Hepatocyte (in vitro differentiated cells): Measurements from ENCODE around the gene AFF2. TPM values are rescaled to one million over a fixed set of nuclear protein-coding genes. Genes with fewer than 3 reads are reported as not detected.

Source experiments
- DNase-seq: peaks from one replicate; pipeline ENCODE4 v3.0.0-alpha.2; 2016; ENCODE audit warnings: low spot score
- H2AFZ ChIP-seq: fragments of 200-600 bp; sonication (generic); 2 replicates; pipeline ENCODE4 v1.6.0; 2016; ENCODE audit warnings: antibody characterized with exemption, mild to moderate bottlenecking
- H3K27ac ChIP-seq: fragments of 200-600 bp; sonication (generic); 2 replicates; pipeline ENCODE4 v1.5.1; 2016; ENCODE audit warnings: mild to moderate bottlenecking
- H3K27me3 ChIP-seq: fragments of 200-600 bp; sonication (generic); 2 replicates; pipeline ENCODE4 v1.6.1; 2016
- H3K36me3 ChIP-seq: fragments of 200-600 bp; sonication (generic); replicated peaks from 2 replicates; pipeline ENCODE4 v1.5.1; 2016; ENCODE audit warnings: low read depth; ENCODE audit not compliant: insufficient read depth
- H3K4me1 ChIP-seq: fragments of 200-600 bp; sonication (generic); 2 replicates; pipeline ENCODE4 v1.5.1; 2016; ENCODE audit warnings: mild to moderate bottlenecking, moderate library complexity; ENCODE audit not compliant: insufficient read depth
- H3K4me2 ChIP-seq: fragments of 200-600 bp; sonication (generic); 2 replicates; pipeline ENCODE4 v1.6.0; 2016
- H3K4me3 ChIP-seq: fragments of 200-600 bp; sonication (generic); 2 replicates; pipeline ENCODE4 v1.5.1; 2016; ENCODE audit warnings: mild to moderate bottlenecking
- H3K79me2 ChIP-seq: fragments of 200-600 bp; sonication (generic); 2 replicates; pipeline ENCODE4 v1.6.0; 2017; ENCODE audit warnings: mild to moderate bottlenecking
- H3K9me2 ChIP-seq: fragments of 200-600 bp; sonication (generic); replicated peaks from 2 replicates; pipeline ENCODE4 v1.6.0; 2017; ENCODE audit warnings: mild to moderate bottlenecking; ENCODE audit not compliant: insufficient read depth
- H3K9me3 ChIP-seq: fragments of 200-600 bp; sonication (generic); 2 replicates; pipeline ENCODE4 v1.5.1; 2016; ENCODE audit warnings: low read depth, mild to moderate bottlenecking
- H4K20me1 ChIP-seq: fragments of 200-600 bp; sonication (generic); 2 replicates; pipeline ENCODE4 v1.6.0; 2016; ENCODE audit warnings: mild to moderate bottlenecking; ENCODE audit not compliant: insufficient read depth, poor library complexity, severe bottlenecking
- EZH2 ChIP-seq: fragments of 200-600 bp; sonication (generic); IDR thresholded peaks from 2 replicates; pipeline ENCODE4 v1.6.1; 2016; ENCODE audit warnings: antibody characterized with exemption, mild to moderate bottlenecking, borderline replicate concordance
- EZH2phosphoT487 ChIP-seq: fragments of 200-600 bp; sonication (generic); IDR thresholded peaks from one replicate; pipeline ENCODE4 v1.6.1; 2018; ENCODE audit warnings: antibody characterized with exemption, mild to moderate bottlenecking, low read depth, moderate library complexity; ENCODE audit not compliant: unreplicated experiment, severe bottlenecking
- WGBS: methylation state at CpG from one replicate; pipeline ENCODE4 v1.1.6; 2016; ENCODE audit warnings: low lambda C conversion rate; ENCODE audit errors: missing lambda C conversion rate; 5-methylcytosine and 5-hydroxymethylcytosine counted together
- polyA plus RNA-seq: library from polyadenylated mRNA; unstranded; fragments of >200 nt; fragmentation: Nextera tagmentation; extraction: Ambion mirVana; gene quantifications from 2 replicates; pipeline ENCODE4 v1.2.1, GENCODE V29; 2016
- total RNA-seq: library from RNA; depleted of rRNA; stranded (reverse); fragments of >200 nt; gene quantifications from 2 replicates; pipeline ENCODE4 v1.2.3, GENCODE V29; 2014
- TF ChIP-seq, protein P1 (sequence below): fragments of 200-600 bp; sonication (generic); IDR thresholded peaks from 2 replicates; pipeline ENCODE4 v1.5.1; 2016; ENCODE audit warnings: antibody characterized with exemption, mild to moderate bottlenecking; ENCODE audit not compliant: poor library complexity

Gene AFF2
- total and polyA plus RNA-seq, 2 experiments from 2014 or later: 2.1 to 6.5 TPM

DNA sequence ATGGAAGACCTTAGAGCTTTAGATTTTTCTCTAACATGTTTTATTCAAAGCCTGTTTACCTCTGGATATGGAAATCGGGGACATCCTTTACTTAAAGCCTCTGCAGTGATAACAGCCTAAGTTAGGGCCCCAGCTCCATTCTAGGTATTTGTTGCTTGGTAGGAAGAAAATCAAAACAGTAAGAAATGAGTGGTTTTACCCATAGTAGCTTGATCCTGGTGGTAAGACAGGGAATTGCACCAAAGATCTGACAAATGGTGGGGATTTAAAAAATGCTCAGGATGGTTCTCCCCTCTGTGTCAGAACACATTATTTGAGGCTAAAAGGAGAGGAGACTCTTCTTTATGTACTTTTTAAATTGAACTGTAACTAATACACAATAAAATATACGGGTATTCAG, 52.4 kb downstream of the AFF2 start:
- no peaks in the 10 kb centered on the region for H3K4me1 ChIP-seq
- H3K9me2 ChIP-seq: no peaks in the 10 kb centered on the region
- H3K27ac ChIP-seq: no peak overlapping the region
- no peak for DNase-seq
- H4K20me1 ChIP-seq: no peaks in the 10 kb centered on the region
- no peaks in the 10 kb centered on the region for H3K27me3 ChIP-seq
- no peaks in the 10 kb centered on the region for H3K9me3 ChIP-seq
- WGBS: 76% methylated on average over 2 of the region's 2 CpGs
- H3K4me2 ChIP-seq: no peak overlapping the region
- no peaks in the 10 kb centered on the region for H3K79me2 ChIP-seq
- H3K36me3 ChIP-seq: no peaks in the 10 kb centered on the region
- TF ChIP-seq EZH2phosphoT487 (no peak), EZH2 (no peak)
- TF ChIP-seq, protein P1, sequence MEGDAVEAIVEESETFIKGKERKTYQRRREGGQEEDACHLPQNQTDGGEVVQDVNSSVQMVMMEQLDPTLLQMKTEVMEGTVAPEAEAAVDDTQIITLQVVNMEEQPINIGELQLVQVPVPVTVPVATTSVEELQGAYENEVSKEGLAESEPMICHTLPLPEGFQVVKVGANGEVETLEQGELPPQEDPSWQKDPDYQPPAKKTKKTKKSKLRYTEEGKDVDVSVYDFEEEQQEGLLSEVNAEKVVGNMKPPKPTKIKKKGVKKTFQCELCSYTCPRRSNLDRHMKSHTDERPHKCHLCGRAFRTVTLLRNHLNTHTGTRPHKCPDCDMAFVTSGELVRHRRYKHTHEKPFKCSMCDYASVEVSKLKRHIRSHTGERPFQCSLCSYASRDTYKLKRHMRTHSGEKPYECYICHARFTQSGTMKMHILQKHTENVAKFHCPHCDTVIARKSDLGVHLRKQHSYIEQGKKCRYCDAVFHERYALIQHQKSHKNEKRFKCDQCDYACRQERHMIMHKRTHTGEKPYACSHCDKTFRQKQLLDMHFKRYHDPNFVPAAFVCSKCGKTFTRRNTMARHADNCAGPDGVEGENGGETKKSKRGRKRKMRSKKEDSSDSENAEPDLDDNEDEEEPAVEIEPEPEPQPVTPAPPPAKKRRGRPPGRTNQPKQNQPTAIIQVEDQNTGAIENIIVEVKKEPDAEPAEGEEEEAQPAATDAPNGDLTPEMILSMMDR: no peak
- no peak overlapping the region for H2AFZ ChIP-seq
- no peak overlapping the region for H3K4me3 ChIP-seq

DNA sequence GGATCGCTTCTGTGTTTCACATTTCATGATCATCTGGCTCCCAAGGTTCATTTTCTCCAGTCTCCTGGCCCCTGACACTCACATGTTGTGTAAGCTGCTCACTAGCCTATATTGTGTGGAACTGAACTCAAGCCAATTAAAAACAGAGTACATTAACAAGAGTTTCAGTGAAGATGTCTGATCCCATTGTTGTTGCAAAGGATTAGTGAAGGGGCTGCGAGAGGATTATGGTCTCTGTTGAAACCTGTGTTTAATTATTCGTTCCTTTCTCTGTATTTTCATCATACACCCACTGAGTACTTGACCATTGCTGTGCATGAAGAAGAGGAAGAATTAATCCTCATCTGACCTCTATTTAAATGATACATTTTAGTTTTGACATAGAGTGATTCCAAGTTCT, 54.7 kb downstream of the AFF2 start:
- H3K9me2 ChIP-seq: no peaks in the 10 kb centered on the region
- H3K27ac ChIP-seq: no peak overlapping the region
- TF ChIP-seq EZH2phosphoT487 (no peak), EZH2 (no peak)
- TF ChIP-seq, protein P1: no peak
- H3K36me3 ChIP-seq: no peaks in the 10 kb centered on the region
- no peak overlapping the region for H3K4me2 ChIP-seq
- H3K4me1 ChIP-seq: no peaks in the 10 kb centered on the region
- H4K20me1 ChIP-seq: no peaks in the 10 kb centered on the region
- no peak overlapping the region for H2AFZ ChIP-seq
- WGBS: 62% methylated on average over 3 of the region's 3 CpGs
- H3K79me2 ChIP-seq: no peaks in the 10 kb centered on the region
- H3K27me3 ChIP-seq: no peaks in the 10 kb centered on the region
- H3K9me3 ChIP-seq: no peaks in the 10 kb centered on the region
- DNase-seq: no peak
- no peak overlapping the region for H3K4me3 ChIP-seq

DNA sequence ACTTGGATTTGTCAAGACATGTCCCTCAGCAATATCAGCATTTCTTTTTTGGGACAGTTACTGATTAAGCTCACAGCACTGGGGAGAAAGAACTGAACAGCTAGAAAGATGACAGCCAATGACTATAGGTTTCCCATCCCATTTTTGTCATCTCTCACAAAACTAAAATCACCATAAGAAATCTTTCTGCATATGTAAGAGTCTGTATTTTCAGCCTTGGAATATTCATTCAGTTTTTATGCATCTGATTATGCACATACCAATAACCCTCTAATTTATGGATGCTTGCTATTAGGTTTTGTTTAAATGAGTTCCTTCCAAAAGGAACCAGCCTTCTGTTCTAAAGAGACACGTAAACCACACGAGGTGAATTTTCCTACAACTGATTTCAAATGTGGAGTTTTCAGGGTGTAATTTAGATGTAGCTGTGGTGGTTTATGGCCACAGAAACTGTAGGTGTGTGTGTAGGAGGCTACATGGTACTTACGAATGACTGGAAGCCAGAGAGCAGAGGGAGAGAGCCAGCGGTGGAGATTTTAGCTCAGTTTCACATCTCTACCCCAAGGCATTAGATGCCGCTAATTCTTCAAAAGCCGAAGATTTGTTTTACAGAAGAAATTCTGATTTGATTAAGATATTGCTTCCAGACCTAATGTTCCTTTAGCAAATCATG, 55.3 kb downstream of the AFF2 start:
- Histone ChIP-seq H3K36me3 (no peaks in the 10 kb centered on the region), H3K4me2 (no peak overlapping the region), H3K27me3 (no peaks in the 10 kb centered on the region), H3K9me3 (no peaks in the 10 kb centered on the region), H3K27ac (no peak overlapping the region), H3K4me1 (no peaks in the 10 kb centered on the region), H3K9me2 (no peaks in the 10 kb centered on the region), H2AFZ (no peak overlapping the region), H3K4me3 (no peak overlapping the region), H3K79me2 (no peaks in the 10 kb centered on the region), H4K20me1 (no peaks in the 10 kb centered on the region)
- DNase-seq: no peak
- TF ChIP-seq EZH2: no peak
- TF ChIP-seq, protein P1: no peak
- no peak for TF ChIP-seq EZH2phosphoT487
- WGBS: 71% methylated on average over 6 of the region's 6 CpGs
